Measurements from ENCODE around the gene LRCH1. TPM values are rescaled to one million over a fixed set of nuclear protein-coding genes. Genes with fewer than 3 reads are reported as not detected.

The LRCH1 gene
- total RNA-seq, 2 experiments from 2014 or later: 16.7 to 27.8 TPM

Small RNA genes within 50 kb of the gene (small RNA-seq; reads per million reads assigned to genes)
- gene AL359880.1: not detected

Other genes starting within 250 kb of the LRCH1 start
- gene RUBCNL, start 165.9 kb upstream of the LRCH1 start, total RNA-seq (2014; rRNA removed; shearing (Covaris generic)): 316 and 383 TPM in 2 replicates
- gene RUBCNL, start 165.9 kb upstream of the LRCH1 start, total RNA-seq (2022): 352 and 446 TPM in 2 replicates
- 30.2 and 48.0 TPM in 2 replicates for gene ESD, start 244.0 kb downstream of the LRCH1 start, total RNA-seq (2014; rRNA removed; shearing (Covaris generic))
- 41.6 and 44.1 TPM in 2 replicates for gene ESD, start 244.0 kb downstream of the LRCH1 start, total RNA-seq (2022)